PC-9 (cell line): Measurements from ENCODE around the gene CACNA2D4. TPM values are rescaled to one million over a fixed set of nuclear protein-coding genes. Genes with fewer than 3 reads are reported as not detected.

Experiments used
- BruUV-seq: library from RNA; stranded (reverse); fragments of 400-500 nt; replicated peaks from 2 replicates; lab custom pipeline; 2021; lab: Mats Ljungman, UMichigan
- CTCF ChIA-PET: fragments of 300-600 bp; sonication (Branson Sonifier 250); formaldehyde crosslinking; loops from one replicate; lab custom pipeline; 2022; ENCODE audit warnings: antibody characterized with exemption; lab: Charles Lee
- POLR2A ChIA-PET: fragments of 300-600 bp; sonication (Branson Sonifier 250); formaldehyde crosslinking; loops from one replicate; lab custom pipeline; 2022; ENCODE audit warnings: antibody characterized with exemption; ENCODE audit not compliant: unreplicated experiment; lab: Charles Lee
- DNase-seq, 2 experiments: peaks; one replicate each; pipeline versions ENCODE4 v3.0.0 to v3.0.0-alpha.2; 2015 to 2022; ENCODE audit warnings: mixed read lengths in 1 of 2
- H2AFZ ChIP-seq: fragments of 200-600 bp; sonication (generic); 2 replicates; pipeline ENCODE4 v1.8.1; 2017; ENCODE audit warnings: antibody characterized with exemption
- H3F3A ChIP-seq: fragments of 200-600 bp; sonication (generic); 2 replicates; pipeline ENCODE4 v1.8.1; 2017; ENCODE audit warnings: antibody characterized with exemption, mild to moderate bottlenecking, low read depth; ENCODE audit not compliant: insufficient read depth
- H3K27ac ChIP-seq: fragments of 200-600 bp; sonication (generic); 2 replicates; pipeline ENCODE4 v1.6.1; 2016; ENCODE audit warnings: mixed run types
- H3K27me3 ChIP-seq: fragments of 200-600 bp; sonication (generic); 2 replicates; pipeline ENCODE4 v1.6.1; 2016; ENCODE audit warnings: low read depth, mixed run types; ENCODE audit not compliant: insufficient read depth
- H3K36me3 ChIP-seq: fragments of 200-600 bp; sonication (generic); 2 replicates; pipeline ENCODE4 v1.6.1; 2016; ENCODE audit warnings: low read depth, mixed run types
- H3K4me1 ChIP-seq: fragments of 200-600 bp; sonication (generic); replicated peaks from 2 replicates; pipeline ENCODE4 v1.6.1; 2016; ENCODE audit warnings: mixed run types; ENCODE audit not compliant: insufficient read depth
- H3K4me2 ChIP-seq: fragments of 200-600 bp; sonication (generic); 2 replicates; pipeline ENCODE4 v1.6.1; 2017; ENCODE audit warnings: mixed run types
- H3K4me3 ChIP-seq: fragments of 200-600 bp; sonication (generic); 2 replicates; pipeline ENCODE4 v1.6.1; 2016; ENCODE audit warnings: mixed run types
- H3K79me2 ChIP-seq: fragments of 200-600 bp; sonication (generic); 2 replicates; pipeline ENCODE4 v1.6.1; 2017; ENCODE audit warnings: low read depth, mixed run types
- H3K9me2 ChIP-seq: fragments of 200-600 bp; sonication (generic); 2 replicates; pipeline ENCODE4 v1.8.1; 2017; ENCODE audit warnings: mild to moderate bottlenecking; ENCODE audit not compliant: insufficient read depth
- H3K9me3 ChIP-seq: fragments of 200-600 bp; sonication (generic); 2 replicates; pipeline ENCODE4 v1.8.1; 2016; ENCODE audit warnings: low read depth; ENCODE audit not compliant: insufficient read depth
- H4K20me1 ChIP-seq: fragments of 200-600 bp; sonication (generic); 2 replicates; pipeline ENCODE4 v1.8.1; 2017; ENCODE audit not compliant: insufficient read depth
- EZH2 ChIP-seq: fragments of 200-600 bp; sonication (generic); IDR thresholded peaks from 2 replicates; pipeline ENCODE4 v1.8.0; 2017; ENCODE audit warnings: antibody characterized with exemption, low read depth
- intact Hi-C: fragments of 100-400 bp; cut with micrococcal nuclease; formaldehyde crosslinking; loops from one replicate; pipeline ENCODE4 v1.10.0; 2022; ENCODE audit not compliant: unreplicated experiment
- total RNA-seq: library from RNA; stranded (reverse); gene quantifications from 2 replicates; pipeline ENCODE4 v1.2.3, GENCODE V29; 2021
- TF ChIP-seq, protein P1 (sequence below): fragments of 200-600 bp; sonication (generic); conservative IDR thresholded peaks from 2 replicates; pipeline ENCODE4 v1.6.1; 2017; ENCODE audit warnings: mixed run types, antibody characterized with exemption, mild to moderate bottlenecking, moderate library complexity

CACNA2D4 gene
- total RNA-seq, 1 experiment from 2014 or later: not detected

DNA sequence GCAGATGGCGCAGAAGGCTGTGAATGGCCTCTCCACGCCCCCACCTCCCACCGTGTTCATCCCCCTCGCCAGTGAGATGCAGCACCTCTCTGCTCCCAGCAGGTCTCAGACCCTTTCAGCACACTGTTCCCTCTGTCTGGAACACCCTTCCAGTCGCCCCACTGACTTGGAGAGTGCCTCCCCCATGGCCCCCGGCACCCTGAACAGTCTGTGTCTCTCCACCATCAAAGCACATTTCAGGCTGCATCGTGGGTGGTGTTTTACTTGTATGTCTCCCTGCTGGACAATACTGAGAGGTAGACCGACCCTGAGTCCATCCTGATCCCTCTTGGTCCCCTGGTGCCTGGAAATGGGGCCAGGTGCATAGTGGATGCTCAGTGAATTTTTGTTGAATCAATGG lies 34.9 kb downstream of the CACNA2D4 start:
- Histone ChIP-seq H3K79me2 (no peaks in the 10 kb centered on the region), H4K20me1 (no peaks in the 10 kb centered on the region), H3K9me3 (no peaks in the 10 kb centered on the region), H3K4me1 (no peaks in the 10 kb centered on the region), H3K4me2 (no peak overlapping the region), H3K9me2 (no peaks in the 10 kb centered on the region), H2AFZ (no peak overlapping the region), H3K4me3 (no peak overlapping the region), H3K27ac (no peak overlapping the region), H3K36me3 (no peaks in the 10 kb centered on the region), H3K27me3 (peaks cover 98% of the 10 kb centered on the region), H3F3A (no peaks in the 10 kb centered on the region)
- no peak for DNase-seq
- TF ChIP-seq, protein P1, sequence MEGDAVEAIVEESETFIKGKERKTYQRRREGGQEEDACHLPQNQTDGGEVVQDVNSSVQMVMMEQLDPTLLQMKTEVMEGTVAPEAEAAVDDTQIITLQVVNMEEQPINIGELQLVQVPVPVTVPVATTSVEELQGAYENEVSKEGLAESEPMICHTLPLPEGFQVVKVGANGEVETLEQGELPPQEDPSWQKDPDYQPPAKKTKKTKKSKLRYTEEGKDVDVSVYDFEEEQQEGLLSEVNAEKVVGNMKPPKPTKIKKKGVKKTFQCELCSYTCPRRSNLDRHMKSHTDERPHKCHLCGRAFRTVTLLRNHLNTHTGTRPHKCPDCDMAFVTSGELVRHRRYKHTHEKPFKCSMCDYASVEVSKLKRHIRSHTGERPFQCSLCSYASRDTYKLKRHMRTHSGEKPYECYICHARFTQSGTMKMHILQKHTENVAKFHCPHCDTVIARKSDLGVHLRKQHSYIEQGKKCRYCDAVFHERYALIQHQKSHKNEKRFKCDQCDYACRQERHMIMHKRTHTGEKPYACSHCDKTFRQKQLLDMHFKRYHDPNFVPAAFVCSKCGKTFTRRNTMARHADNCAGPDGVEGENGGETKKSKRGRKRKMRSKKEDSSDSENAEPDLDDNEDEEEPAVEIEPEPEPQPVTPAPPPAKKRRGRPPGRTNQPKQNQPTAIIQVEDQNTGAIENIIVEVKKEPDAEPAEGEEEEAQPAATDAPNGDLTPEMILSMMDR: no peak
- TF ChIP-seq EZH2: no peak
- ChIA-PET CTCF (no interaction called here), POLR2A (no interaction called here)
- intact Hi-C loops: no loop called here
- BruUV-seq: no TSS peak

DNA sequence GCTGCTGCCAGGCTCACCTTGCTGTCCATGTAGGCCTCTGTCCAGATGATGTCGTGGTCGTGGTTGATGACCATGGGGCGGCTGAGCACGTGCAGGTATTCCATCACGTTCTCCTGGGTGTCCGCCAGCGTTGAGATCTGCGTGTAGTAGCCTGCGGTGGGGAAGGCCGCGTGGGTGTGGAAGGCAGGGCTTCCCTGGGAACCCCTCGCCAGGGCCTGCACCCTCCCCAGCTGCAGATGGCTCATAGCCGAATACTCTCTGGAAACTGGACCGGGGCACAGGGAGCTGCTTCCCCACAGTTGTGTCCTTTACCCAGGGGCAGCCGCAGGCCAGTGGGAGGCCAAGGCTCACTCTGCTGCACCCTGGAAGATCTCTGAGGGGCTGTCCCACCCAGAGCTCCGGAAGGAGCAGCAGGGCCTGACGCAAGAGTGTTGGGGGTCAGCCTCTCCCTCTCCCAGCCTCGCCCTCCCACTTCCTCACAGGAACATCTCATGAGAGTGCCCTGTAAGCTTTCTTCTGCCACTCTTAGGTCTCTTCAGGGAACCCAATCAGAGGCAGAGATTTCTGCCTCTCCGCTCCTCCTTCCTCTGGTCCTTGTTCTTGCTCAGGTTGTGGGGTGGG lies 35.5 kb downstream of the CACNA2D4 start:
- no peak for TF ChIP-seq EZH2
- TF ChIP-seq, protein P1: no peak
- BruUV-seq: no TSS peak
- ChIA-PET CTCF (no interaction called here), POLR2A (no interaction called here)
- Histone ChIP-seq H3K4me2 (no peak overlapping the region), H3K36me3 (no peaks in the 10 kb centered on the region), H3K27ac (no peak overlapping the region), H4K20me1 (no peaks in the 10 kb centered on the region), H3K27me3 (peaks cover 98% of the 10 kb centered on the region), H3K9me3 (no peaks in the 10 kb centered on the region), H3K9me2 (no peaks in the 10 kb centered on the region), H2AFZ (no peak overlapping the region), H3K79me2 (no peaks in the 10 kb centered on the region), H3K4me1 (no peaks in the 10 kb centered on the region), H3K4me3 (no peak overlapping the region), H3F3A (no peaks in the 10 kb centered on the region)
- intact Hi-C loops: no loop called here
- no peak for DNase-seq

DNA sequence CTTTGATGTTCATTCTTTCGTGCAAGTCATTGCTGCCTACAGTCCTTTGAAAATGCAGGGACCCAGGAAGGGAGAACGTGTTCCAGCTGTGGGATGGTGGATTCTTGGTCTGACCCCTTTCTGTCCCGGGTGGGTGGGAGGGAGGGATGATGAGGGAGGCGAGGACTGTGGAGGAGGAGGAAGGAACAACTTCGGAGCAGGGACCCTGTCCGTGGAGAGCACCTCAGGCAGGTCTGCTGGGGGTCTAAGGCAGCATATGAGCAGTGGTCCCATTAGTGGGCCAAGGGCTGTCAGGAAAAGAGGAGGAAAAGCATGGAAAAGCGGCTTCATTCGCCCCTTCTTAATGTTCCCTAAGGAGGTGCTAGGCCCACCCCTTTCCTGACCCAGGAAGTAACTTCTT lies 36.0 kb downstream of the CACNA2D4 start:
- no peaks in the 10 kb centered on the region for H3K79me2 ChIP-seq
- H3K4me3 ChIP-seq: no peak overlapping the region
- BruUV-seq: no TSS peak
- no peaks in the 10 kb centered on the region for H3K36me3 ChIP-seq
- no peak overlapping the region for H2AFZ ChIP-seq
- intact Hi-C loops: no loop called here
- peaks cover 98% of the 10 kb centered on the region for H3K27me3 ChIP-seq
- no peaks in the 10 kb centered on the region for H3K4me1 ChIP-seq
- DNase-seq: no peak
- no peaks in the 10 kb centered on the region for H3F3A ChIP-seq
- CTCF ChIA-PET: no interaction called here
- POLR2A ChIA-PET: no interaction called here
- no peak for TF ChIP-seq EZH2
- TF ChIP-seq, protein P1: no peak
- H3K4me2 ChIP-seq: no peak overlapping the region
- H3K27ac ChIP-seq: no peak overlapping the region
- no peaks in the 10 kb centered on the region for H3K9me3 ChIP-seq
- H4K20me1 ChIP-seq: no peaks in the 10 kb centered on the region
- H3K9me2 ChIP-seq: no peaks in the 10 kb centered on the region
